Measurements from ENCODE around the gene KCNIP4.

DNA sequence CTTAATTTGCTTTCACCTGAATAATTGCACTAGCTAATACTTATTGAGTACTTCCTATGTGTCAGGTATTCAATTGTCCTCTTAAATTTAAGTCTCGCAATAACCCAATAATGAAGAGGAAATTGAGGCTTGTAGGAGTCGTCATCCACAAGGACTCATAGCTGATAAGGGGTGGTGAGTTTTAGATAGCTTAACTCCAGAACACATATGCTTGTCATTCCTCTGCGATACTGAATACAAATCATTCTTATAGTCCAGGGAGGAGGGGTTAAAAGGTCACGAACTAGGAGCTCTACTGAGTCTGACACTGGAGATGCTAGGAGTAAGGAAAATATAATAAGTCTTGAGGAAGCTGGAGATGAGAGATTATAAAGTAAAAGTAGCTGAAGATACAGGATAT, 1249.8 kb downstream of the KCNIP4 start:
- TF ChIP-seq, protein P1, sequence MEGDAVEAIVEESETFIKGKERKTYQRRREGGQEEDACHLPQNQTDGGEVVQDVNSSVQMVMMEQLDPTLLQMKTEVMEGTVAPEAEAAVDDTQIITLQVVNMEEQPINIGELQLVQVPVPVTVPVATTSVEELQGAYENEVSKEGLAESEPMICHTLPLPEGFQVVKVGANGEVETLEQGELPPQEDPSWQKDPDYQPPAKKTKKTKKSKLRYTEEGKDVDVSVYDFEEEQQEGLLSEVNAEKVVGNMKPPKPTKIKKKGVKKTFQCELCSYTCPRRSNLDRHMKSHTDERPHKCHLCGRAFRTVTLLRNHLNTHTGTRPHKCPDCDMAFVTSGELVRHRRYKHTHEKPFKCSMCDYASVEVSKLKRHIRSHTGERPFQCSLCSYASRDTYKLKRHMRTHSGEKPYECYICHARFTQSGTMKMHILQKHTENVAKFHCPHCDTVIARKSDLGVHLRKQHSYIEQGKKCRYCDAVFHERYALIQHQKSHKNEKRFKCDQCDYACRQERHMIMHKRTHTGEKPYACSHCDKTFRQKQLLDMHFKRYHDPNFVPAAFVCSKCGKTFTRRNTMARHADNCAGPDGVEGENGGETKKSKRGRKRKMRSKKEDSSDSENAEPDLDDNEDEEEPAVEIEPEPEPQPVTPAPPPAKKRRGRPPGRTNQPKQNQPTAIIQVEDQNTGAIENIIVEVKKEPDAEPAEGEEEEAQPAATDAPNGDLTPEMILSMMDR (IDR thresholded peaks at IDR 0.05) = no peak
- no peak for TF ChIP-seq POLR2A (IDR thresholded peaks at IDR 0.05)
- TF ChIP-seq POLR2AphosphoS5 (IDR thresholded peaks at IDR 0.05) = no peak
